Trophoblast cell (in vitro differentiated cells and primary cell): ENCODE results near the gene SPIB.

Source experiments
- DNase-seq, 2 donors: peaks; one replicate each; pipeline ENCODE4 v3.0.0-alpha.2; 2016
- H2AFZ ChIP-seq: 2 replicates; pipeline ENCODE4 v1.6.1; 2013; ENCODE audit warnings: low read length, moderate library complexity, mild to moderate bottlenecking; ENCODE audit not compliant: insufficient read depth, poor library complexity
- H2AK5ac ChIP-seq: 2 replicates; pipeline ENCODE4 v1.6.1; 2013; ENCODE audit warnings: mild to moderate bottlenecking, low read length
- H2BK120ac ChIP-seq: 2 replicates; pipeline ENCODE4 v1.6.1; 2013; ENCODE audit warnings: low read length, mild to moderate bottlenecking, moderate library complexity; ENCODE audit not compliant: insufficient read depth, poor library complexity
- H2BK12ac ChIP-seq: 2 replicates; pipeline ENCODE4 v1.6.1; 2013; ENCODE audit warnings: mild to moderate bottlenecking, low read length, moderate library complexity
- H2BK5ac ChIP-seq: 2 replicates; pipeline ENCODE4 v1.6.1; 2013; ENCODE audit warnings: low read length, low read depth, moderate library complexity, mild to moderate bottlenecking; ENCODE audit not compliant: poor library complexity
- H3K14ac ChIP-seq: 2 replicates; pipeline ENCODE4 v1.6.1; 2013; ENCODE audit warnings: mild to moderate bottlenecking, low read length
- H3K18ac ChIP-seq: 2 replicates; pipeline ENCODE4 v1.6.1; 2013; ENCODE audit warnings: mild to moderate bottlenecking, low read length
- H3K23ac ChIP-seq: 2 replicates; pipeline ENCODE4 v1.6.1; 2013; ENCODE audit warnings: low read length
- H3K27ac ChIP-seq: 2 replicates; pipeline ENCODE4 v1.5.1; 2013; ENCODE audit warnings: low read depth, mild to moderate bottlenecking, inconsistent platforms, low read length, moderate library complexity
- H3K27me3 ChIP-seq: 2 replicates; pipeline ENCODE4 v1.6.1; 2013; ENCODE audit warnings: inconsistent platforms, mild to moderate bottlenecking, low read length, moderate library complexity; ENCODE audit not compliant: insufficient read depth
- H3K36me3 ChIP-seq, 2 experiments: 1 replicate in 1 of 2; 2 replicates in 1 of 2; pipeline ENCODE4 v1.6.1; 2013; ENCODE audit warnings: low read length in 2 of 2, mild to moderate bottlenecking in 2 of 2, moderate library complexity in 1 of 2; ENCODE audit not compliant: insufficient read depth in 2 of 2, control insufficient read depth in 1 of 2
- H3K4ac ChIP-seq: 2 replicates; pipeline ENCODE4 v1.6.1; 2013; ENCODE audit warnings: low read depth, mild to moderate bottlenecking, low read length, moderate library complexity
- H3K4me1 ChIP-seq, 2 experiments: 1 replicate in 1 of 2; 2 replicates in 1 of 2; pipeline ENCODE4 v1.6.1; 2013; ENCODE audit warnings: low read length in 2 of 2, mild to moderate bottlenecking in 2 of 2, moderate library complexity in 1 of 2; ENCODE audit not compliant: insufficient read depth in 2 of 2, control insufficient read depth in 1 of 2
- H3K4me2 ChIP-seq: 2 replicates; pipeline ENCODE4 v1.6.1; 2013; ENCODE audit warnings: inconsistent platforms, mild to moderate bottlenecking, low read length, moderate library complexity
- H3K4me3 ChIP-seq: 2 replicates; pipeline ENCODE4 v1.5.1; 2013; ENCODE audit warnings: mild to moderate bottlenecking, low read depth, low read length, inconsistent platforms
- H3K79me1 ChIP-seq: one replicate; pipeline ENCODE4 v1.6.1; 2013; ENCODE audit warnings: low read length
- H3K79me2 ChIP-seq: 2 replicates; pipeline ENCODE4 v1.6.1; 2013; ENCODE audit warnings: low read length, mild to moderate bottlenecking; ENCODE audit not compliant: control insufficient read depth, insufficient read depth, poor library complexity
- H3K9ac ChIP-seq: 2 replicates; pipeline ENCODE4 v1.6.1; 2013; ENCODE audit warnings: mild to moderate bottlenecking, low read length
- H3K9me3 ChIP-seq: 2 replicates; pipeline ENCODE4 v1.6.1; 2013; ENCODE audit warnings: low read depth, mild to moderate bottlenecking, control low read depth, inconsistent platforms, low read length; ENCODE audit not compliant: insufficient read depth
- H4K12ac ChIP-seq: 2 replicates; pipeline ENCODE4 v1.6.1; 2013; ENCODE audit warnings: low read depth, mild to moderate bottlenecking, low read length, moderate library complexity
- H4K8ac ChIP-seq: 2 replicates; pipeline ENCODE4 v1.6.1; 2013; ENCODE audit warnings: low read depth, mild to moderate bottlenecking, low read length, moderate library complexity
- H4K91ac ChIP-seq: one replicate; pipeline ENCODE4 v1.6.1; 2013; ENCODE audit warnings: low read depth, mild to moderate bottlenecking, low read length, moderate library complexity
- WGBS: extraction: QIAGEN DNeasy Blood & Tissue Kit; methylation state at CpG from one replicate; pipeline ENCODE4 v1.1.7; 2013; ENCODE audit warnings: missing lambda C conversion rate; ENCODE audit not compliant: insufficient read length, insufficient coverage; ENCODE audit errors: extremely low coverage; 5-methylcytosine and 5-hydroxymethylcytosine counted together

SPIB gene

DNA sequence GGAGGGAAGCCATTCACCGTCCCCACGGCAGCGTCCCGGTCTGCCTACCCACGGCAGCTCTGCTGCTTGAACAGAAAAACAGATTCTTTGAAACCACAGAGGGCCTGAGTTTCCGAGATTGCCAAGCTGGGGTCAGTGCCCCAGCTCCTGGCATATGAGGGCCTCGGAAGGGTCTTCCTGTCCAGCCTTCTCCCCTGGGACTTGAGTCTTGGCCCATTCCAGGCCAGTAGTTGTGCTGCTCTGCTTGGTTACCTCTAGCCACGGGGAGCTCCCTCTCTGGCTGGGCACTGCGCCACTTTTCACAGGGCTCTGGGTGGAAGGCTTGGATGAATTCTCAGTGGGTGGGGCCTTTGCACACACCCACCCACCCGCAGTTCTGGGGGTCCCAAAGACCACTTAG is 8.6 kb upstream of the SPIB start:
- no peaks in the 10 kb centered on the region for H3K4me1 ChIP-seq

DNA sequence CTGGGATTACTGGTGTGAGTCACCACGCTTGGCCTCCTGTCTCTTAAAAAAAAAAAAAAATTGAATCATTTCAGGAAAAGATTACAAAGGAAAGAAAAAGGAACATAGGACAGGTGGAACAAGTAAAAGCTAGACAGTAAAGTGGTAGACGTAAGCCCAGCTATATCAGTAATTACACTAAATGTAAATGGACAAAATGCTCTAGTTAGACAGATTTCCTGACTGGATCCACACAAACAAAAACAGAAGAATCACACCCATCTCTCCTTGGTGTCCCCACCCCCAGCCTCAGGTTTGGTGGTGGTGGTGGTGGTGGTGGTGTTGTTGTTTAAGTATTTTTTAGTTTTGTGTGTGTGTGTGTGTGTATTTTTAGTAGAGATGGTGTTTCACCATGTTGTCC is 6.3 kb upstream of the SPIB start:
- no peak overlapping the region for H2BK5ac ChIP-seq
- no peaks in the 10 kb centered on the region for H3K4me1 ChIP-seq
- no peak overlapping the region for H2AK5ac ChIP-seq
- no peak overlapping the region for H3K14ac ChIP-seq
- no peaks in the 10 kb centered on the region for H3K79me1 ChIP-seq
- no peak overlapping the region for H3K23ac ChIP-seq
- no peak overlapping the region for H2BK12ac ChIP-seq
- H3K36me3 ChIP-seq: peaks cover 34 to 42% of the 10 kb centered on the region in 2 experiments
- no peak overlapping the region for H3K9ac ChIP-seq
- no peak overlapping the region for H3K4ac ChIP-seq
- no peak overlapping the region for H3K4me3 ChIP-seq
- no CpG with 5 or more reads among the region's 2 CpGs for WGBS
- H3K27ac ChIP-seq: no peak overlapping the region
- H4K12ac ChIP-seq: no peak overlapping the region
- H2AFZ ChIP-seq: no peak overlapping the region
- no peak overlapping the region for H4K91ac ChIP-seq
- no peak overlapping the region for H3K4me2 ChIP-seq
- no peaks in the 10 kb centered on the region for H3K79me2 ChIP-seq
- no peak for DNase-seq
- H3K27me3 ChIP-seq: no peaks in the 10 kb centered on the region
- peaks cover 1% of the 10 kb centered on the region for H3K9me3 ChIP-seq
- H2BK120ac ChIP-seq: no peak overlapping the region
- H3K18ac ChIP-seq: no peak overlapping the region
- no peak overlapping the region for H4K8ac ChIP-seq

More for the DNA sequence above, 8.6 kb upstream of the SPIB start:
- H3K9ac ChIP-seq: no peak overlapping the region
- no peak overlapping the region for H2BK5ac ChIP-seq
- H3K36me3 ChIP-seq: peaks cover 51 to 60% of the 10 kb centered on the region in 2 experiments
- H3K23ac ChIP-seq: no peak overlapping the region
- H4K12ac ChIP-seq: no peak overlapping the region
- H3K14ac ChIP-seq: no peak overlapping the region
- no peak overlapping the region for H2AFZ ChIP-seq
- H3K4me2 ChIP-seq: no peak overlapping the region
- H3K27me3 ChIP-seq: no peaks in the 10 kb centered on the region
- no peaks in the 10 kb centered on the region for H3K79me1 ChIP-seq
- no peak overlapping the region for H3K4ac ChIP-seq
- no peaks in the 10 kb centered on the region for H3K79me2 ChIP-seq
- H3K9me3 ChIP-seq: peaks cover 6% of the 10 kb centered on the region
- no peak overlapping the region for H3K27ac ChIP-seq
- H4K91ac ChIP-seq: no peak overlapping the region
- no peak overlapping the region for H2BK12ac ChIP-seq
- no peak overlapping the region for H4K8ac ChIP-seq
- H3K4me3 ChIP-seq: no peak overlapping the region
- H2BK120ac ChIP-seq: no peak overlapping the region
- no peak overlapping the region for H3K18ac ChIP-seq
- no peak overlapping the region for H2AK5ac ChIP-seq
- DNase-seq: no peak
- no CpG with 5 or more reads among the region's 10 CpGs for WGBS

DNA sequence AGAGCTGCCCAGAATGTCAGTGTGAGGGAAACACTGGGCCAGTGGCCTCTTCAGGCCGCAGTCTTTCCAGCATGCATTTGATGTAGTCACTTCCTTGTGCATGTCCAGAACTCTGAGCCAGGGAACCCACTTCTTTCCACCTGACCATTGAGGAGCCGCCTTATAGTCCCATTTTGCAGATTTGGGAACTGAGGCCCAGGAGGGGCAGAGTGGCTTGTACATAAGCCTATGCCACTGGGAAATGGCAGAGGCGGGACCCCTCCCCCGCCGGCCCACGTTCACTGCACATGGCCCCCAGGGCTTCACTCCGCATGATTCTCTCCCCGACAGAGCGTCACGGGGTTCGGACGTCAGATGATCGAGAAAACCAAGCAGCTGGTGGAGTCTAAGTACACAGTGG is 5.6 kb upstream of the SPIB start:
- Histone ChIP-seq H3K9ac (no peak overlapping the region), H2AFZ (no peak overlapping the region), H3K79me1 (no peaks in the 10 kb centered on the region), H3K27me3 (no peaks in the 10 kb centered on the region), H3K4me3 (no peak overlapping the region), H3K9me3 (peaks cover 3% of the 10 kb centered on the region), H2BK120ac (no peak overlapping the region), H3K27ac (no peak overlapping the region), H3K79me2 (no peaks in the 10 kb centered on the region), H4K8ac (no peak overlapping the region), H3K4me1 (no peaks in the 10 kb centered on the region), H3K4me2 (no peak overlapping the region), H3K23ac (no peak overlapping the region), H3K14ac (no peak overlapping the region), H4K12ac (no peak overlapping the region), H2BK12ac (no peak overlapping the region), H2AK5ac (no peak overlapping the region), H3K4ac (no peak overlapping the region), H4K91ac (no peak overlapping the region), H3K18ac (no peak overlapping the region), H2BK5ac (no peak overlapping the region), H3K36me3 (peaks cover 34 to 39% of the 10 kb centered on the region in 2 experiments)
- WGBS: no CpG with 5 or more reads among the region's 13 CpGs
- DNase-seq: no peak

DNA sequence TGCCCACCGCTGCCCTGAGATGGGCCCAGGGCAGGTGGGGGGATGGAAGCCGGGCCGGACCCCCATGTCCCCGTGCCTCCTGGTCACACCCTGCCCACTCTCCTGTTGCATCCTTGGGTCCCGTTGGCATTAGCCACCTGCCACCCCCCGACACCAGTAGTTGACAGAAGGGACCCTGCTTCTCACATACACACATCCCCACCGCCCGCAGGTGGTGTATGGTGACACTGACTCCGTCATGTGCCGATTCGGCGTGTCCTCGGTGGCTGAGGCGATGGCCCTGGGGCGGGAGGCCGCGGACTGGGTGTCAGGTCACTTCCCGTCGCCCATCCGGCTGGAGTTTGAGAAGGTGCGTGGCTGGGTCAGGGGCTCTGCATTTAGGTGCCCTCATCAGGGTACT is 5.2 kb upstream of the SPIB start:
- Histone ChIP-seq H2BK12ac (no peak overlapping the region), H2BK5ac (no peak overlapping the region), H3K4ac (no peak overlapping the region), H3K4me1 (no peaks in the 10 kb centered on the region), H4K8ac (no peak overlapping the region), H3K27me3 (no peaks in the 10 kb centered on the region), H3K79me1 (no peaks in the 10 kb centered on the region), H3K18ac (no peak overlapping the region), H3K23ac (no peak overlapping the region), H2BK120ac (no peak overlapping the region), H2AK5ac (no peak overlapping the region), H3K4me3 (no peak overlapping the region), H3K36me3 (peaks cover 31 to 38% of the 10 kb centered on the region in 2 experiments), H2AFZ (no peak overlapping the region), H3K9me3 (peaks cover 3% of the 10 kb centered on the region), H4K91ac (no peak overlapping the region), H3K9ac (no peak overlapping the region), H3K27ac (no peak overlapping the region), H3K14ac (no peak overlapping the region), H3K79me2 (no peaks in the 10 kb centered on the region), H3K4me2 (no peak overlapping the region), H4K12ac (no peak overlapping the region)
- WGBS: no CpG with 5 or more reads among the region's 21 CpGs
- no peak for DNase-seq
